NCI-H1048 (cell line): ENCODE measurements around the gene NOX1.
A peak's percentile ranks its signal among the peaks of the same experiment; 100 is the strongest.

Experiments used
- DNase-seq: peaks from one replicate; lab custom pipeline; 2025; lab: John Stamatoyannopoulos, UW

NOX1 gene

DNA sequence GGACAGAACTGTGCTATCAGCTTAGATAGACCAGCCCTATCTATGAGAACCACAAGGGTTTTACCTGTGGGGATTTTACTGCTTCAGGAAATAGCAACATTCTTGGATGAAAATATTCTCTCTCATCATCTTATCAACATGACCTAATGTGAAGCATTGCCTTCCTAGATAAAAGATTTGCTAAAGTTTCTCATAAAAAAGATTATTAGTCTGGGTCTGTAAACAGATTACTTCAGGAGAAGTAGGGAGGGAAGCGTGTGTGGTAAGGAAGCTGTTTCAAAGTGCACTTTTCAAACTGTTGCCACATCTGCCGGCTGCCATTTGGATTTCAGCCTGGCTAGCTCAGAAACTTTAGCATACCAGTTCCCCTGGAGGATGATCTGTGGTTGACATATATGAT lies at the start of gene NOX1:
Gene NOX1, minus strand, starts transcription at position 35 of the 400 bp plus-strand sequence. CDS start 220 bp downstream, outside the sequence.
- DNase-seq: no peak

DNA sequence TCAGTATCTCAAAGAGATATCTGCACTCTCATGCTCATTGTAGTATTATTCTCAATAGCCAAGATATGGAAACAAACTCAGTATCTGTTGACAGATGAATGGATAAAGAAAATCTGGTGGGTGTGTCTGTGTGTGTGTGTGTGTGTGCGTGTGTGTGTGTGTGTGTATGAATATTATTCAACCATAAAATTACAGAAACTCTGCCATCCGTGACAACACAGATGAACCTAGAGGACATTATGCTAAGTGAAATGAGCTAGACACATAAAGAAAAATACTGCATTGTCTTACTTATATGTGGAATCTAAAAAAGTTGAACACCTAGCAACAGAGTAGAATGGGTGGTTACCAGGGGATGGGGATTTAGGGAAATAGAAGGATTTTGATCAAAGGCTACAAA lies 41.4 kb upstream of the NOX1 start:
- DNase-seq: no peak

DNA sequence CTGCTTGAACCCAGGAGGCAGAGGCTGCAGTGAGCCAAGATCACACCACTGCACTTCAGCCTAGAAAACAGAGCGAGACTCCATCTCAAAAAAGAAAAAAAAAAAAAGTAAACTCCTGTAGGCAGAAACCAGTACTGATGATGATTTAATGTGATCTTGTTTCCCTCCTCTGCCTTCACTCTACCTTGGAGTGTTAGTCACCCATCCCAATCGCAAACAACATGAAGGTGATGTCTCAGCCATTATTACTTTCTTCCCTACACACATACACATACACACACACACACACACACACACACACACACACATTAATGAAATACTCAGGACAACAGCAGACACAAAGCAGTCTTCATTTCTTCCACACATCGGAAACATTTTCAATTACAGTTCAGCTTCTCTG lies 39.0 kb upstream of the NOX1 start:
- no peak for DNase-seq

DNA sequence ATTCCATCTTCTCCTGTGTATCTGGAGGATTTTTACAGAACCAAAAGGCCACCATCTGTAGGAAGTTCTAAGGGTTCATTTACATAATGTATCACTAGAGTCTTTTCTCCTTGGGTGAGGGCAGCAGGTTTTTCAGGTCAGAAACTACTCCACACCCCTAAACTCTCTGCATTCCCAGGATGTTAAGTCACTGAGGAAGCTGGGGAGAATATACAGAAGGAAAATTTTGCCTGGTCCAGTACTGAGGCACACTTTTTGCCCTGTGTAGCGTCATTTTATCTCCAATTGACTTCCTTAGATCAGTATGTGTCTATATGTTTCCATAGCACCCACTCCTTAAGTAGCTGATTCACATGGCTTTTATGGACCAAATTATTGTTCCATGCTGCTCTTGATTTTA lies 37.6 kb upstream of the NOX1 start:
- DNase-seq: no peak

DNA sequence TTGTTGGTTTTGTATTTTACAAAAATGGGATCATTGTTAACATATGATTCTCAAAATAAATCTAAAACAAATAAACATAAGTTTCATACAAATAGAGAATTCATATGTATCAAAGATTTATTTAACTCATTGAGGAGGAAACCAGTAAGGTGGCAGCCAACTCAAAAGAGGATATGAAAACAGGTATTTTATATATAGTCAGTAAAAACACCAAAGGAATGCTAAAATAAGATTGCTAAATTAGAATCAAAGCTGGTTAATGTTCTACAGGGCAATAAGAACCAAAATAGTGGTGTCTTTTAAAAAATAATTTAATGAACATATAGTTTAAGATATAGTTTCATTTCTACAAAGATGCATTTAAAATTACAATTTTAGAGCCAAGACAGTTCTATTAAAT lies 31.5 kb upstream of the NOX1 start:
- DNase-seq: no peak

DNA sequence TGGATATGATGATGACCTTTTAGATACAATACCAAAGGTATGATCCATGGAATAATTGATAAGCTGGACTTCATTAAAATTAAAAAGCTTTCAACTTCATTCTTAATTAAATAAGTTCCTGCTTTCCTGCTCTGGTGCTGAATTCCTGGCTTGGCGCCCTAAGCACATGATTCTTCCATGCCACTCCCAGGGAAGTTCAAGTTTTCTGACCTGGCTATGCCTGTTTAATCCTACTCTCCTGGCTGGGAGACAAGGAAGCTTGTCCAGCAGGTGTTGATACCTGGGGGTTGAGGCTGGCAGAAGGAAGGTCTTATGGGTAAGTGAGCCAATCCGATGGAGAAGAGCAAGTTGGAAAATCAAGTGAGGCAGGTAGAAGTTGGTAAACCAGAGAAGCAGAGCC lies 30.3 kb upstream of the NOX1 start:
- DNase-seq: no peak

DNA sequence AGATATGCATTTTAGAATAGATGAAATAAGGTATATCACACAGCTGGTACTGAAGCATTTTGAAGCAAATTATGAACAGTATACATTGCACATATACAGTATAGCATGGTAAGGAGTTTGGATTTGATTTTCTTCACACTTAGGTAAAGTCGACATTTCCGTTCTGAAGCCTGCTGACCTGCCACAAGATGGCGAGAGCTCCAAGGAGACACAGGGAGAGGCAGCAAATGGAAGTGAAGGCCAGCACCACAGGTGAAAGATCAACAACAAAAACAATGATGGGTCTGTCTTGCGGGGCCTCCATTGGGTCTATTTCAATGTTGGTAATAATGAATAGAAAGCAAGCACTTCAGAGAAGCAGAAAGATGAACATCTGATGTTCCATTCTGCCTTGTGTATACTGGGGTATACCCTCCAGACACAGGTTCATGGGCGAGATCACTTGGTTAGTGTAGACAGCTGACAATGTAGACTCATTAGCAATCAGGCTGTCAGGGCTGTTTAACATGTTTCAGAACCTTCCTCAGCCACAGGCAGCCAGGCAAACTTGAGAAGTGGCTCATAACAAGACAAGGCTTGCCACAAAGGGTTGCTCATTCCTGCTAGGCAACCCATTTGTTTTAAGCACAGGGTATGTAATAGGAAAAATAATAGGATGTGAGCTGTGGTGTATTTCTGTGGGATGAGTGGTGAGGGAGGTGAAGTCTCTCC lies 21.4 kb upstream of the NOX1 start:
- DNase-seq: no peak

DNA sequence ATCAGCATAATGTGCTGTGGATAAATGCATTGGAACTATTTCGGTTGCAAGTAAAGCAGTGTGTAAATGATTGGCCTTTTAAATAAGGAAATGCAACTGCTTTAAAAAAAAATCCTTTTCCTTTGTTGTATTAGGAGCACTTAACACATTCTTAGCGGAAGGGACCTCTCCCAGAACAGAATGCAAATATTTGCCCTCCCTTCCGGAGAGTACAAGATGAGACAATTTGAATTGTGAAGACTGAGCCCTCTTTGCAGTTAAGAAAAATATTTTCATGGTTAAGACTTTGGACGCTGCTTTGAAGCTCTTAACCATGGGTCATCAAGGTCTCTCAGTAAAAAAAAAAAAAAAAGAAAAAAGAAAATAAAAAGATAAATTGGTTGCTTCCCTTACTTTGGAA lies 9.5 kb upstream of the NOX1 start:
- DNase-seq: no peak

DNA sequence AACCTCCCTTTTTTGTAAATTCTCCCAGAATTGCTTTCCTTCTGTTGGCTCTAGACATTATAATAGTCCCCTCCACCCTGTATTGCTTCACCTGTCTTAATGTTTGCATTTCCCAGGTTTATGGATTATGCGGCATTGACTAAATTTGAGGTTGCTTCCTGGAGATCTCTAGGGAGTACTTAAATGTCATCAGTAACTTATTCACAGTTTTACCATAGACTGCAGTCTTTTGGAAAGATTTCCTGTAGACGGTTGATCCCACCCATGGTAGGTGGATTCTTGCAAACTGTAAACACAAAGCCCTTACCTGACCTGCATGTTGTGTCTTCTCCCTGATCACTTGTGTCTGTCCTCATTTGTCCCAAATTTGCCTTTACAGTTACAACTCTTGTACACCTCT lies 6.2 kb upstream of the NOX1 start:
- DNase-seq: no peak

DNA sequence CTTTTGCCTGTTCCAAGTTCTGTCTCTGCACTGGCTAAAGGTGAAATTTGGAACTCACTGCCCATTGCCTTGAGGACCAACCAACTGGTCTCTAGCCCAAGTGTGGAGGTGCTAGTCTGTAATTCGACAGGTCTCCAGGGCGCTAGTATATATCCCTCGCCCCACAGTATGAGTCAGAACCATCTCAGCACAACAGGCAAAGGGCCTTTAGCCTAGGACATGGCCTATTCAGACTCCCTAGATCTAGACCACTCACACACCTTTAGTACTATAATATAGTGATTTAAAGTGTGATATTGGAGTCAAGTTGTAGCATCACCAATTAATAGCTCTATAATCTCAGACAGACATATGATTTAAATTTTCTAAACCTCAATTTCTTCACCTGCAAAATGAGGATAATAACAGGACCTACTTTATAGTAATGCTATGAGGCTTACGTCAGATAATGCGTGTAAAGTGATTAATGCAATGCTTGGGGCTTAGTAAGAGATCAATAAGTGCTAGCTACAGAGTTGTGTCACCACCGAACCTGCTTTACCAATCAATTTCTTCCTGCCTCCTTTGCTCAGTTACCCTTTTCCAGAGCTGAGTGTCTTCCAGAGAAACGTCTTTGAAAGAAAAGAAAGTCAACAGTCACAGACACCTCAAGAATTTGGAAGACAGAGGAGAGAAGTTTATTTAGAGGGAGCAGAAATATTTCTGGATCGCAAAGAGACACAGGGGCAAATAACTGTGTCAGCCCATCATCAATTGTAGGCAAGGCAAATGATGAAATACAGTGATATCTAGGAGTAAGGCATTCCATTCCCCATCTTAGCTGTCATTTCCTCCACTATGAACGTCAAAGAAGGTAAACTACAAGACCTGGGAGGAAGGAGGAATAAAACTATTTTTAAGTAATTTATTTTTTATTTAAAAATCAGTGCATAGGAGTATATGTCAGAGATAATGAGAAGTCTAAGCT lies 2.3 kb downstream of the NOX1 start:
- DNase-seq: no peak

DNA sequence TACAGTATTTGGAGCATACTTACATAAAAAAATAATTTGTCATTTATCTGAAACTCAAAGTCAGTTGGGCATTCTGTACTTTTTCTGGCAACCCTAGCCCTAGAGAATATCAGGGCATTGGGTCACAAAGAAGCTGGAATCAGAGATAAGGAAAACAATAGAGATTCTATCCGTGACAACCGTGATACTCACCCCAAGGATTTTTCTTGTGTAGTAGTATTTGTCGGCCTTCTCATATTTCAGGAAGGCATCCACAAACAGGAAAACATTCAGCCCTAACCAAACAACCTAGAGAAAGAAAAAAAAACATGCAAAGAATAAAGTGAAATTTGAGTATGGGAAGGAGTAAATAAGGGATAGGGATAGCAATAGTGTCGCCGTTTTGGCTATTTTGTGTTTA lies 3.6 kb downstream of the NOX1 start:
- no peak for DNase-seq

DNA sequence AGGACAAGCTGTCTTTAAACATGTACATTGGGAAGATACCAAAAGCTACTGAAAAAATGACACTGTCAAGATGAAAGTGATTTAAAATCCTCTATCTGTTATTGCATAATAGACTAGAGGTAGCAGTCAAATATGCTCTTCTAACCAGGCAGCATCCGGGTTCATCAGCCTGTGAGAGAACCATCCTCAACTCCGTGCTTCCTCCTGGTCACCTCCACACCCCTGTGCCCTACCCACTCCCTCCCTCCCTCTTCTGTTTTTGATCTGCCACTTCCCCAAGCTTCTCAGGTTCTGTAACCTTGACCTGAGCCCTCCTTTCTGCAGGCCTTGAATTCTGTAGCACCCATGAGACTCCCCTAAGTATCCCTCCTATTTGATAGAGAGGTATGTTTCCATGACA lies 5.9 kb downstream of the NOX1 start:
- no peak for DNase-seq

DNA sequence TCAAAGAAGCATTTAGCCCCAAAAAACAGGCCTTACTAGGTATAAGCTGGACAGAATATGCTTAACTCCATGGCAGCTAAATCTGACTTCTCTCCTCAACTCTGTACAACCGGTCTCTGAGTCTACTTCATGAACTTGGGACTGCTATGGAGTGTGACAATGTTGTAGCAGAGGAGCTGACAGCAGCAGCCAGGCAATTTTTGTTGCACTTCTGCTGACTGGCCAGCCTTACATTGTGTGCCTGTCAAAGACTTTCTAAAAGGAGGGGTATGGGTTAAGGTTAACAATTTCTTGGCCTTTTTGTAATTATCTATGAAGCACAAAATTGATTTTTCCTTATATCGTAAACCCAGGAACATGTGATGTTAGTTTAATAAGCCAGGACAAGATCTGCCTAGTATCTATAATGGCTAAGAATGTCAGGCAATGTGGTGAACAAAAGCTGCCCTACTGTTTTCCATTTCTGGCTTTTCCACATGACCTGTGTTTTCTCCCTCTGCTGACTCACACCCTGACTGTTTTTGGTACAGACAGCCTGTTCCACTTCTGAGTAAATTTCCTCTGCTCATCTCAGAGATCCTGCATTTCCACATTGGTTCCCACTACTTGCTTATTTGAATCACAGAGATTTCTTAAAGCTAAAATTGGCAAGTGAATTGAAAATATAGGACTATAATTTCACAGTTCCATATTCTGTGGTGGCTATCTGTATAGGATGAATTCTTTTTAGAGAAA lies 9.3 kb downstream of the NOX1 start:
- DNase-seq: no peak

DNA sequence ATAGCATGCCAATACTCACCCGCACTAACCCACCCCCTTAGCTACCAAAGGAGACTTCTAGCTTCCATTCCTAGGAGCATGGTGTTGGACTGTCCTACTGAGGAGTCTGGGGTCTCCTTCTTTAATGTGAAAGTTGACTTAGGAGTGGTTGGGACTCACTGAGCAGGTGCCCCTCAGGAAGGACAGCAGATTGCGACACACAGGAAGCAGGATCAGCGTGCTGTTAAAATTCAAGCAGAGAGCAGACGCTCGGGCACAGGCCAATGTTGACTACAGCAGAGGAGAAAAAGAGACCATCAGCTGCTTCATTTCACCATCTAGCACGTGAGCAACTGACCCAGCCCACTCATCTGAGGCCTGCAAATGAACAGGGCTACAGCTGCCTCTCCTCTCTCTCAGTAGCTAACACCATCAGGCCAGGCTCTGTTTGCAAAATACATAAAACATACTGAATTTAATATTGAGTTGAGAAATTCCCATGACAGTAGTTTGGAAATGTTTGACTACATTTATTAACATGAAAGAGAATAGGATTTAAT lies 10.8 kb downstream of the NOX1 start:
- no peak for DNase-seq

DNA sequence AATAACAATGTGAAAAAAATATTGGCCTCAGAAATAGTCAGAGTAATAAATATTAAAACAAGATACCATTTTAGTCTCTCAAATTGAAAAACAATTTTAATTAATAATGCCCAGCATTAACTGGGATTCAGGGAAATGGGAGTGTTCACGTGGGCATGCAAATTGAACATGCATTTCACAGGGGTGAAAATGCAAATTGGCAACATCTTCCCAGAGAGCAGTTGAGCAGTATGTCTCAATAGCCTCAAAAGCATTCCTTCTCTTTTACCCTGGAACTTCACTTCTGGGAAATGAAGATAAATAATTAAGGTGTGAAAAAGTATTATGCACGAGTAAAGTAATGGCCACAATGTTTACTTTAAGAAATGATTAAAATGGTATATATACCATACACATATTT lies 21.3 kb downstream of the NOX1 start:
- DNase-seq: no peak

DNA sequence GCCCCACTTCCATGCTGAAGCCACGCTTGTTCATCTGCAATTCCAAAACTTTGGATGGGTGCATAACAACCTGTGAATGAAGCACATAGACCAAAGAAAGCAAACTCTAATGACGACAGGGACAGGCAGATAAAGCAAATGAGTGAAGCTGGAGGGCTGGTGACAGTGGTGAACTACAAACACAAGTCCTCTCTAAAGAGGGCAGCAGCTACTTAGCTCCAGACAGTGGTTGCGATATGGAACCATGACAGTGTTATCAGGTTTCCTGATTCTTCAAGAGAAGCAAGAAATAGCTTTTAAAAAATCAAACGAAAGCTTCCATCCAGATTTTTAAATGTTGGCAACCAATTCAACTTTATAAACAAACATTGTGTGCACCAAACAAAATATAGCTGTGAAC lies 23.8 kb downstream of the NOX1 start:
- DNase-seq: no peak

DNA sequence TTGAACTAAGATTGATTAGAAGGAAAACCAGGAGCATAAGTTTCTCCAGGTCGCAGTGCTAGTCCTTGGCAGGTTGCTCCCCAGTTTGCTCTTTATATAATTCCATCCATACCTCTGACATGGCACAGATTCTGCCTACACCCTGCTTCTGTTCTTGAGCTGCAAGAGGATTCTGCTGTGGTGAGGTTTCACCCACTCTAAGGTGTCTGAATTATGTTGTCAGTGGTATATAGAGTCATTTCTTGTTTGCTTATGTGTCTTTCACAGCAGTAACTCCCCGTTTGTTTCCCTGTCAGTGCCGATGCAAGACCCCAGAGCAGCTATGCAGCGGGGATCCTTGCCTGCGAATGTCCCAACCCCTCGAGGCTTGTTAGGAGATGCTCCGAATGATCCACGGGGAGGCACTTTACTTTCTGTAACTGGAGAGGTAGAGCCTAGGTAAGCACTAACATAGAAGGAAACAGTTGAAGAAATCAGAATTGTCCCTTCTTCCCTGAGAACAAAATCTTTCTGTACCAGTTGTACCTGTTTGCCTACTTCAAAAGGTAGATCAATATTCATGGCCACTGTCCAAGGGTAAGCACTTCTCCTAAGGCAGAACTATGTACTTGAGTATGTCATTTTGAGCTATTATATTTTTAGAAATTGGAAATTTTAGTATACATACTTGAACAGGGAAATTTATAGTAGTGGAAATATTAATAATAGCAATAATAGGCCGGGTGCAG lies 42.8 kb downstream of the NOX1 start:
- DNase-seq: no peak

DNA sequence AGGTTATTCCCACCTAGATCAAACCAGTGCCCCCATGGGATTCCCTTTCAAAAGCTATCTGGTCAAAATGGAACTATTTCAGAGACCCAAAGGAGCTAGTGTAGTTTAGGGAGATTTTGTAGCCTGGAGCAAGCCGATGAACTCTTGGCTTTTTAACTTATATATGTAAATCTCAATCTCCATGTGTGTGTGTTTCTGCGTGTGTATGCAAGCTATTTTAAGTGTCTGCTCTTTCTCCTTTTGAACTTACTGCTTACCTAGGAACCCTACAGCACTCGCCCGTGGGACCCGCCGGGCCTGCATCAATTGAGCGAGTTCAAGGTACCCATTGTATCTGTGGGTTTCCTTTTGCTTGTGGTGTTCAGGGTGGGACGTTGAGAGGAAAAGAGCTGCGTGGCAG lies 43.6 kb downstream of the NOX1 start:
- no peak for DNase-seq

DNA sequence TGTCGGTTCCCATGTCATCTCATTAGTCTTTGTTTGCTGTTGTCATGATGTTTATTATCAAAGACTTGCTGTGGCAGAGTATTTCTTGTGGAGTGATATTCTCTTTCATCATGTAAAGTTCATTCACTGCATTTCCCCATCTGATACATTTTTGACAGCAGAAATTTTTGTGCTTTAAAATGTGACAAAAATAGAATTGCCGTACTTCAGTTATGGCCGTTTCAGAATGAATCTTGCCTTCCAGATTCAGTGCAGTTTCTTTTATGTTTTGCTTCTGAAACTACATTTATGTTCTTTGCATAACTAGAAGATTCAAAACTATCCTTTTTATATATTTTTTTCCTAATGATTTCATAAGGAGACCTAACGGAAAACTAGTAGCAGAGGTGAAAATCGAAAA lies 44.0 kb downstream of the NOX1 start:
- DNase-seq: no peak

DNA sequence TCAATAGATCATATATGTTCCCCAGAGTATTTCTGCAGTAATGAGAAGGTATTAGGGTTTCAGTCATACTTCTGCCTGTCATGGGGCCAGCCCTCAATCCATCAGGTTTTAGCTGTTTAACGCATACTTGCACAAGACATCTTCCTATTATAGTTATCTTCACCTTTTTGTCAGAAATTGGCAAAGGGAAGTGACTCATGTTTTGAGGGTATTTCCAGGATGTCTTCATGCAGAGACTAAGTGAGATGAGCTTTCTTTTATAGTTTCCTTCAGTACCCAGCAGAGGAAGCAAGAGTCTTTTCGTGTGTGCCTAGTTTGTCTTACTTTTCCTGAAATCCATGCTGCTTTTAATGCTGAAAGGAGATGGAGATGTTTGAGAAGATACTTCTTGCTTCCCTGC lies 44.4 kb downstream of the NOX1 start:
- no peak for DNase-seq

DNA sequence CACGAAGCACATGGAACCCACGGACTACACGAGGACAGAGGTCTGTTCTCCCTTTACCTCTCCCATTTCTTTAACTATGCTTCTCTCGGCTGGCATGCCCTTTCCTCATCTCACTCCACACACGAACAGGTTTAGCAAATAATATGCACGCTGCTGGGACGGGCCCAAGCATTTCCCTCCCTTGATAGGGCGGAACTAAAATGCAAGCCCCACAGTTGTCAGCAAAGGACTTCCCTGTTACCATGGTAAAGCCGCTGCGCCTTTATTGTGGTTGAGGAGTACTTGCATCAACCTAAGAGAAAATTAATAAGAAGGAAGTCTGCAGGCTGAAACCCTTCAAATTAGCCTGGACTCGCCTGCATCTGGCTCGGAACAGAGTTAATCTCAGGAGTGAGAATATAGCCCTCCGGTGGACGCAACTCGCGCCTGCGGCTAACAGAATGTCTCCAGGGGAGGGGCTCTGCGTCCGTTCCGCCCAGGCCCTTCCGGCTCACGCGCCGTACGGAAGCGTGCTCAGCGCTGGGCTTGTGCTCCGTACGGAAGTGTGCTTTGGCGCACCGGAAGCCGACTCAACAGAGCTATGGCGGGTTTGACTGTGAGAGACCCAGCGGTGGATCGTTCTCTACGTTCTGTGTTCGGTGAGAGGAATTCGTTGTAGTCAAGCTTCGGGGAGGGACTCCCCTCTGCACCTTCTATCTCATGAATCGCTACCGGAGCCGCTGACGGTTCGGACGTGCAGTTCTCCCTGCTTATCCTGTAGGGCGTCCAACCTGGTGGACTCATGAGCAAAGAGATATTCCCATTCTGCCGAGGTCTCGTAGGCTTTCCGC lies 54.1 kb downstream of the NOX1 start, which contains the start of gene CSTF2:
Gene CSTF2, plus strand, starts transcription at position 555 of the 830 bp plus-strand sequence. Its CDS starts 26 bp downstream, at position 581.
- DNase-seq: peak; percentile 35
